Small intestine (tissue), 16 donors: ENCODE measurements around the gene NUP85. TPM values are rescaled to one million over a fixed set of nuclear protein-coding genes. Genes with fewer than 3 reads are reported as not detected.
"Not testable (repeated sequence)": the region's sequence is repeated elsewhere in the genome, so short reads cannot be mapped to it uniquely, and the experiment has no call there.

ENCODE experiments used
- DNase-seq, 2 donors: peaks; one replicate each; pipeline versions ENCODE4 v3.0.0 to v3.0.0-alpha.2; 2013
- FAIRE-seq: peaks from 2 replicates; lab custom pipeline; 2012; peaks lifted over from hg19 to GRCh38; lab: Jason Lieb, UNC
- H3K27ac ChIP-seq, 3 donors: one replicate each; pipeline ENCODE4 v1.5.1; 2013; ENCODE audit warnings: low read length in 2 of 3, mild to moderate bottlenecking in 2 of 3, control low read depth in 1 of 3, inconsistent platforms in 1 of 3, low read depth in 1 of 3, moderate library complexity in 1 of 3
- H3K27me3 ChIP-seq, 3 donors: one replicate each; pipeline ENCODE4 v1.6.1; 2013; ENCODE audit warnings: low read length in 3 of 3, inconsistent platforms in 1 of 3; ENCODE audit not compliant: control insufficient read depth in 3 of 3, insufficient read depth in 3 of 3
- H3K36me3 ChIP-seq, 3 donors: one replicate each; pipeline ENCODE4 v1.6.1; 2013; ENCODE audit warnings: low read length in 3 of 3, inconsistent platforms in 1 of 3, low read depth in 1 of 3, mild to moderate bottlenecking in 1 of 3, moderate library complexity in 1 of 3; ENCODE audit not compliant: control insufficient read depth in 3 of 3, insufficient read depth in 2 of 3
- H3K4me1 ChIP-seq, 3 donors: one replicate each; pipeline ENCODE4 v1.6.1; 2013; ENCODE audit warnings: low read length in 2 of 3, inconsistent platforms in 1 of 3, low read depth in 1 of 3, mild to moderate bottlenecking in 1 of 3, moderate library complexity in 1 of 3; ENCODE audit not compliant: control insufficient read depth in 3 of 3, insufficient read depth in 2 of 3
- H3K4me3 ChIP-seq, 3 donors: one replicate each; pipeline ENCODE4 v1.5.1; 2013; ENCODE audit warnings: low read length in 3 of 3, control low read depth in 1 of 3, inconsistent platforms in 1 of 3, low read depth in 1 of 3, mild to moderate bottlenecking in 1 of 3, moderate library complexity in 1 of 3
- H3K9me3 ChIP-seq, 2 donors: one replicate each; pipeline ENCODE4 v1.6.1; 2013; ENCODE audit warnings: low read depth in 1 of 2, low read length in 1 of 2; ENCODE audit not compliant: control insufficient read depth in 2 of 2, insufficient read depth in 1 of 2
- WGBS, 3 donors: extraction: QIAGEN DNeasy Blood & Tissue Kit; methylation state at CpG; one replicate each; pipeline ENCODE4 v1.1.7; 2013; 5-methylcytosine and 5-hydroxymethylcytosine counted together
- long read RNA-seq, 10 donors: transcript quantifications; one replicate each; lab custom pipeline, GENCODE V29; 2026
- polyA plus RNA-seq, 4 donors: library from polyadenylated mRNA; stranded (reverse) in 3 of 4; unstranded in 1 of 4; fragments of 200-250 nt in 3 of 4; fragments of 120-200 nt in 1 of 4; gene quantifications; one replicate each; pipeline versions ENCODE4 v1.2.1 to v1.2.3, GENCODE V29; 2013
- donor health status: healthy with polysubstance abuse.
- donor health status: control.
- donor health status: control.
- donor health status: Bipolar disorder and iron deficiency.
- donor health status: healthy.

Gene NUP85, protein sequence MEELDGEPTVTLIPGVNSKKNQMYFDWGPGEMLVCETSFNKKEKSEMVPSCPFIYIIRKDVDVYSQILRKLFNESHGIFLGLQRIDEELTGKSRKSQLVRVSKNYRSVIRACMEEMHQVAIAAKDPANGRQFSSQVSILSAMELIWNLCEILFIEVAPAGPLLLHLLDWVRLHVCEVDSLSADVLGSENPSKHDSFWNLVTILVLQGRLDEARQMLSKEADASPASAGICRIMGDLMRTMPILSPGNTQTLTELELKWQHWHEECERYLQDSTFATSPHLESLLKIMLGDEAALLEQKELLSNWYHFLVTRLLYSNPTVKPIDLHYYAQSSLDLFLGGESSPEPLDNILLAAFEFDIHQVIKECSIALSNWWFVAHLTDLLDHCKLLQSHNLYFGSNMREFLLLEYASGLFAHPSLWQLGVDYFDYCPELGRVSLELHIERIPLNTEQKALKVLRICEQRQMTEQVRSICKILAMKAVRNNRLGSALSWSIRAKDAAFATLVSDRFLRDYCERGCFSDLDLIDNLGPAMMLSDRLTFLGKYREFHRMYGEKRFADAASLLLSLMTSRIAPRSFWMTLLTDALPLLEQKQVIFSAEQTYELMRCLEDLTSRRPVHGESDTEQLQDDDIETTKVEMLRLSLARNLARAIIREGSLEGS
- polyA plus RNA-seq, result 10 to 100 TPM; 39.4 to 49.6 (median 44.5) TPM
- long read RNA-seq, donor 1, result 0 reads
- long read RNA-seq, donor 2, partial matches to known transcripts, result 6 of 8 reads
- long read RNA-seq, donor 2, other reads (novel, unspliced or antisense), result 0 of 8 reads
- long read RNA-seq, donor 3, partial matches to known transcripts, result 12 of 16 reads
- long read RNA-seq, donor 3, other reads (novel, unspliced or antisense), result 0 of 16 reads
- long read RNA-seq, donor 4, result 0 reads
- long read RNA-seq, donor 5, partial matches to known transcripts, result 0 of 1 reads
- long read RNA-seq, donor 5, other reads (novel, unspliced or antisense), result 0 of 1 reads
- long read RNA-seq, donor 6, partial matches to known transcripts, result 6 of 9 reads
- long read RNA-seq, donor 6, other reads (novel, unspliced or antisense), result 0 of 9 reads
- long read RNA-seq, donor 7, transcript NUP85-201 (19 exons, 2,121 nt), result major isoform, 6 of 28 reads
- long read RNA-seq, donor 7, partial matches to known transcripts, result 19 of 28 reads
- long read RNA-seq, donor 7, other reads (novel, unspliced or antisense), result 0 of 28 reads
- long read RNA-seq, donor 8, partial matches to known transcripts, result 0 of 1 reads
- long read RNA-seq, donor 8, other reads (novel, unspliced or antisense), result 0 of 1 reads
- long read RNA-seq, donor 9, result 0 reads
- long read RNA-seq, donor 10, partial matches to known transcripts, result 16 of 21 reads
- long read RNA-seq, donor 10, other reads (novel, unspliced or antisense), result 0 of 21 reads

DNA sequence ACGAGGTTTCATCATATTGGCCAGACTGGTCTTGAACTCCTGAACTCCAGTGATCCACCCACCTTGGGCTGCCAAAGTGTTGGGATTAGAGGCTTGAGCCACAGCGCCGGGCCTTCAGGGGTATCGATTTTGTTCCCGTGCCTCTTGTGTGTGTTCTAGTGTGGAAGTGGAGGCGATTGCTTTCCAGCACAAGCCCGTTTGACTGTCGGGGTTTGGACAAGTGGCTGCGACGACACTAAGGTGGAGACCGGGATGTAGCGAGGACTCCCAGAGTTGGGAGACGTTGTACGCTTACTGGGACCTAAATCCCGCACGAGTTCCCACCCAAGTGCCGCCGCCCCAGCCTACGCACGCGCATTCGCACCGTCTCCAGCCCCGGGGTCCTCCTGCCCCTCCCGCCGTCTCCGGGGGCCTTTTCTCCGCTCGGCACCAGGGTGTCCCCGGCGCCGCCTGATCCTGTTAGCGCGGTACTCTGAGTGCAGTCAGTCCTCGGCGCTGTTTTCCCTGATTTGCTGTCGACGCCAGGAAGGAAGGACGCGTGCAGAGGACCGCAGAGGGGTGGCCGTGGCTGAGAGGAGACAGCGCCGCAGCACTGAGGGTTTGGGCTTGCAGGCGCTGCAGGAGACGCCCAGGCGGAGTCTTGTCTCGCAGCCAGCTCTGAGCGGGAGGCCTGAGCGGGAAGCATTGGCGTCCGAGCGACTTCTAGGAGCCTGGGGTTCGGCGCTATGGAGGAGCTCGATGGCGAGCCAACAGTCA, at the start of gene NUP85:
NUP85 (plus strand) TSS at position 643 of the 756 bp plus-strand sequence; CDS start at position 726, 83 bp downstream.
- Histone ChIP-seq H3K4me3 (peak within 1 kb of the TSS; percentile 77 to 97 (median 88)), H3K36me3 (peaks cover 2 to 13% (median 3%) of the 10 kb centered on the region in 3 donors), H3K9me3 (no peaks in the 10 kb centered on the region), H3K27me3 (no peaks in the 10 kb centered on the region), H3K27ac (peak within 1 kb of the TSS; percentile 95 to 99 (median 96)), H3K4me1 (peaks cover 0 to 14% (median 0%) of the 10 kb centered on the region in 3 donors)
- DNase-seq (peak; percentile 94 to 97), FAIRE-seq (no peak)
- 0 to 1% (median 0%) methylated on average over 56 to 57 of the region's 57 CpGs for WGBS, 3 donors

DNA sequence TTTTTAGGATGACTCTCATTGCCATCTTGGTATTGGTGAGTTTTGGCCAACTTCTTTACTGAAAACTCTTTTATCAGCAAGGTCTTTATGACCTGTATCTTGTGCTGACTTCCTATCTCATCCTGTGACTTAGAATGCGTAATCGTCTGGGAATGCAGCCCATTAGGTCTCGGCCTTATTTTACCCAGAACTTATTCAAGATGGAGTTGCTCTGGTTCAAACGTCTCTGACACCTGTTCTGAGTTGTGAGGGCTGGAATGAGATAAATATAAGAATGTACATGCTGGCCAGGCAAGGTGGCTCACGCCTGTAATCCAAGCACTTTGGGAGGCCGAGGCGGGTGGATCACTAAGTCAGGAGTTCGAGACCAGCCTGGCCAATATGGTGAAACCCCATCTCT, 47.0 kb upstream of the NUP85 start:
- H3K4me3 ChIP-seq, DNase-seq, H3K27ac ChIP-seq, H3K4me1 ChIP-seq, FAIRE-seq, H3K27me3 ChIP-seq, H3K9me3 ChIP-seq: not testable (repeated sequence)
- peaks cover 0 to 12% (median 0%) of the 10 kb centered on the region in 3 donors for H3K36me3 ChIP-seq
- 87 to 93% (median 91%) methylated on average over 8 of the region's 8 CpGs for WGBS, 3 donors

DNA sequence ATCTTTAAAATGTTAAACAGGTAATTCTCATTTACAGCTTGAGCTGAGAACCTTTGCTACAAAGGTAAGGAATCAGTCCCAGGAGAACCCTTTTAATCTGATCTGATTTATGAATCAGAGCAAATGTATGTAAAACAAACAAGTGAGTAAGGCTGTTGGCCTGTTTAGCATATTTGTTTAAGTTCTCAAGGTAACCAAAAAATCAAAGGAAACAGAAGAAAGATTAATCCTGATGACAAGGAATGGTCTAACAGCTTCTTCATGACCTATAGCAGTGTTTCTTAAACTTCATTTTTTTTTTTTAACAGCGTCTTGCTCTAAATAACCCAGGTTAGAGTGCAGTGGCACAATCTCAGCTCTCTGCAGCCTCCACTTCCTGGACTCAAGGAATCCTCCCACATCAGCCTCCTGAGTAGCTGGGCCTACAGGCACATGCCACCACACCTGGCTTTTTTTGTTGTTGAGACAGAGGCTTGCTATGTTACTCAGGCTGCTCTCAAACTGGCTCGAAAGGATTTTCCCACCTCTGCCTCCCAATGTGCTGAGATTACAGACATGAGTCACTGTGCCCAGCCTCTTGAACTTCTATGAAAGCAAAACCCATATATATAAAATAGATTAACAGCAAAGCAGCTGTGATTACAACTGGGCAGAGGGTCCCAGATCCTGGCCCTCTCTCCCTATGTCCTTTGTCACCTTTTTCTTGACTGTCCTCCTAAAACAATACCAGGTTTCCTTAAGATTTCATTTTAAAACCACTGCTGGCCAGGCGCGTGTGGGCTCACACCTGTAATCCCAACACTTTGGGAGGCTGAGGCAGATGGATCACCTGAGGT, 46.1 kb upstream of the NUP85 start:
- Histone ChIP-seq H3K27me3 (no peaks in the 10 kb centered on the region), H3K27ac (peak overlapping the region in 1 of 3 donors; percentile 45), H3K4me1 (peaks cover 0 to 9% (median 4%) of the 10 kb centered on the region in 3 donors), H3K4me3 (no peak overlapping the region), H3K36me3 (peaks cover 0 to 18% (median 3%) of the 10 kb centered on the region in 3 donors), H3K9me3 (no peaks in the 10 kb centered on the region)
- 69 to 82% (median 70%) methylated on average over 4 of the region's 4 CpGs for WGBS, 3 donors
- DNase-seq, result peak in 1 of 2 donors; percentile 65
- FAIRE-seq, result no peak

DNA sequence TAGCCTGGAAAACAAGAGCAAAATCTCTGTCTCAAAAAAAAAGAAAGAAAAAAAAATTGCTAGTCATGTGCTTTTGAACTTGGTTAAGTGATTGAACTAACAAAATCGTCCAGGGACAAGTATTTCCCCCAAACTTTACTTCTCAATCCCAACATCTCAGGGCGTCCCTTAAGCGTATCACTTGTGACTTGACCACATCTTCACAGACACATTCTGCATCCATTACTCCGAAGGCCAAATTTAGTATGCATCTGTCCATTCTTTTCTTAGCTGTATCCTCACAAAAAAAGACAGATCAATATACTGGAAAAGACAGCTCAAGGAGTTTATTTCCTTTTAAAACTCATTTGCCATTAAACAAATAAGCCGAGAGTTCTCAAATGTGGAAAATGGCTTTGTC, 45.3 kb upstream of the NUP85 start:
- Histone ChIP-seq H3K4me3 (no peak overlapping the region), H3K9me3 (no peaks in the 10 kb centered on the region), H3K4me1 (peaks cover 0 to 3% (median 0%) of the 10 kb centered on the region in 3 donors), H3K27ac (peak overlapping the region in 1 of 3 donors; percentile 8), H3K36me3 (peaks cover 0 to 23% (median 3%) of the 10 kb centered on the region in 3 donors), H3K27me3 (no peaks in the 10 kb centered on the region)
- DNase-seq, result no peak
- WGBS, 3 donors, result 91 to 95% (median 92%) methylated on average over 5 of the region's 5 CpGs
- no peak for FAIRE-seq

DNA sequence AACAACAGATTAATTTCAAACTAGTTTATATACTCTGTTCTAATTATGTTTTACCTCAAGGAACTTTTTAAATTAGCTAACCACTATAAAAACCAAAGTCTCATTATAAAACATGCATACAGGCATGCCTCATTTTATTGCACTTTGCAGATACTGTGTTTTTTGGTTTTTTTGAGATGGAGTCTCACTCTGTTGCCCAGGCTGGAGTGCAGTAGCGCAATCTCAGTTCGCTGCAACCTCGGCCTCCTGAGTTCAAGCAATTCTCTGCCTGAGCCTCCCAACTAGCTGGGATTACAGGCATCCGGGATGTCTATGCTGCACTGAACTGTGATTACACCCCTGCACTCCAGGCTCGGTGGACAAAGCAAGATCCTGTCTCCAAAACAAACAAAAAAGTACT, 42.4 kb upstream of the NUP85 start:
- peaks cover 0 to 3% (median 0%) of the 10 kb centered on the region in 3 donors for H3K4me1 ChIP-seq
- 79 to 88% (median 85%) methylated on average over 5 of the region's 5 CpGs for WGBS, 3 donors
- H3K4me3 ChIP-seq, result no peak overlapping the region
- FAIRE-seq, result no peak
- DNase-seq, result no peak
- H3K9me3 ChIP-seq, result no peaks in the 10 kb centered on the region
- no peak overlapping the region for H3K27ac ChIP-seq
- H3K36me3 ChIP-seq, result peaks cover 0 to 39% (median 5%) of the 10 kb centered on the region in 3 donors
- no peaks in the 10 kb centered on the region for H3K27me3 ChIP-seq

DNA sequence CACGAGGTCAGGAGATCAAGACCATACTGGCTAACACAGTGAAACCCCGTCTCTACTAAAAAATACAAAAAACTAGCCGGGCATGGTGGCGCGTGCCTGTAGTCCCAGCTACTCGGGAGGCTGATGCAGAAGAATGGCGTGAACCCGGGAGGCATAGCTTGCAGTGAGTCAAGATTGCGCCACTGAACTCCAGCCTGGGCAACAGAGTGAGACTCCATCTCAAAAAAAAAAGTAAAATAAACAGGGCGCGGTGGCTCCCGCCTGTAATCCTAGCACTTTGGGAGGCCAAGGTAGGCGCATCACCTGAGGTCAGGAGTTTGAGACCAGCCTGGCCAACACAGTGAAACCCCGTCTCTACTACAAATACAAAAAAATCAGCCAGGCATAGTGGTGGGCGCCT, 40.9 kb upstream of the NUP85 start:
- WGBS, 3 donors, result 93 to 98% (median 98%) methylated on average over 15 of the region's 15 CpGs
- not testable (repeated sequence) for H3K4me1 ChIP-seq, FAIRE-seq, H3K4me3 ChIP-seq, H3K27ac ChIP-seq, H3K27me3 ChIP-seq, DNase-seq, H3K9me3 ChIP-seq
- H3K36me3 ChIP-seq, result peaks cover 0 to 51% (median 5%) of the 10 kb centered on the region in 3 donors

- no peak for FAIRE-seq
- no peaks in the 10 kb centered on the region for H3K4me1 ChIP-seq
These were observed 36.5 kb upstream of the NUP85 start for GRCh38 chr17:75168998-75169397.

More at GRCh38 chr17:75168998-75169397, 36.5 kb upstream of the NUP85 start:
- Histone ChIP-seq H3K36me3 (peaks cover 7 to 71% (median 9%) of the 10 kb centered on the region in 3 donors), H3K4me3 (no peak overlapping the region), H3K27me3 (no peaks in the 10 kb centered on the region), H3K27ac (no peak overlapping the region), H3K9me3 (no peaks in the 10 kb centered on the region)
- no peak for DNase-seq
- 84 to 90% (median 87%) methylated on average over 4 of the region's 4 CpGs for WGBS, 3 donors
